NCI-H128 (cell line): ENCODE results near the gene CPA3.

Experiments
- DNase-seq: peaks from one replicate; lab custom pipeline; 2025; ENCODE audit not compliant: unreplicated experiment; lab: John Stamatoyannopoulos, UW

The CPA3 gene

GRCh38 chr3:148865049-148865448 lies at the start of gene CPA3:
TSS of gene CPA3 (plus strand) at chr3:148865296. CDS start at chr3:148865308, 12 bp downstream.
- no peak for DNase-seq

DNA sequence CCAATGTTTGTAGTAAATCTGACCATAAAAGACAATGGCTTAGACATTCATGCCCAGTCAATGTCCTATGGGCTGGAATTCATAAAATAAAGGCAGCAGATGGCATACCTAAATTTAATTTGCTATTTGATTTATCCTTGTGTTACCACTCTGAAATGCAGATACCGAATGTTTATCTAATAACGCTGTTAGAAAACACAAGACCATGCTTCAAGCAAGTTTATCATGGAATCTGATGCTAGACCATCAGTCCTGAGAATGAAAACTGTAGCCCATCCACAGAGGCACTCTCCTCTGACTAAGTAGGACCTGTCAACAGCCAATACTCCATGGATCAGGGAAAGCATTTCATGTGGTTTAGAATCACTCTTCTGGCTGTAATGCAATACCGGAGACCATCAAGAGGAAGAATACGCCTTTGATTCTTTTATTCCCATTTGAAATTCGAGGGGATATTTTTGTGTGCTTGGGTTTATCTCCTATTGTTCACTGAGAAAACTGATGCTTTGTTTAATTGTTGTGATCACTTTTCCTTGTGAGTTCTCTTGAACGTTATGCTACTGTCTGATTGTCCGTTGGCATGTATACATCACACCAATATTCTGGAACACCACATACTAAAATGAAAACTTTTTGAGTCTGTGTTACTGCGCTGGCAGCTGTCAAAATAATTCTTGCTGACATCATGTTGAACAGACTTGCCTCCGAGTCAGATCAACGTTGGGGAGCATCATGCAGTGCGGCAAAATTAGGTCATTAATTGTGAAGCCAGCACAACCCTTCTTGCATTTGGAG lies 49.6 kb upstream of the CPA3 start:
- DNase-seq = no peak

DNA sequence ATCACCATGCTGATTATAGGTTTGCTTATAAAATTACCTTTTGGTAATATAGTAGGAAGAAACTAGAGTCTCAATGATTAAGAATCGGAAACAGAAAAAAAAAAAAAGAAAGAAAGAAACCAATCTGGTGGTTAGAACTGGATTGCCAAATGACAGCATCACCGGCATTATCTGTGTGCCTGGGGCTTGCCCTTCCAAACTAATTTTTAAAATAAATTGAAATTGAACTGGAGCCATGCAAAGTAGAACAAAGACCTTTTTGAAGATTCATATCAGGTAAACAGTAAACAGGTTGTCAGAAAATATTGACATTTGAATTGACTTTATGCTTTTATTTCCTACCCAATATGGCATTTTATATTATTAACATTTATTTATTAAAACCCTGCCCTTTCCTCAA lies 48.7 kb upstream of the CPA3 start:
- no peak for DNase-seq

GRCh38 chr3:148816981-148817525 lies 48.0 kb upstream of the CPA3 start:
- DNase-seq = no peak

- DNase-seq = no peak
Measured at GRCh38 chr3:148820361-148821245, 44.5 kb upstream of the CPA3 start.

- no peak for DNase-seq
Measured at GRCh38 chr3:148823026-148823425, 42.1 kb upstream of the CPA3 start.

- no peak for DNase-seq
Measured at GRCh38 chr3:148825476-148825875, 39.6 kb upstream of the CPA3 start.

GRCh38 chr3:148827585-148827984 lies 37.5 kb upstream of the CPA3 start, which contains the start of gene CPB1:
TSS of gene CPB1 (plus strand) at chr3:148827811. CDS start at chr3:148827824, 13 bp downstream.
- DNase-seq = no peak

DNA sequence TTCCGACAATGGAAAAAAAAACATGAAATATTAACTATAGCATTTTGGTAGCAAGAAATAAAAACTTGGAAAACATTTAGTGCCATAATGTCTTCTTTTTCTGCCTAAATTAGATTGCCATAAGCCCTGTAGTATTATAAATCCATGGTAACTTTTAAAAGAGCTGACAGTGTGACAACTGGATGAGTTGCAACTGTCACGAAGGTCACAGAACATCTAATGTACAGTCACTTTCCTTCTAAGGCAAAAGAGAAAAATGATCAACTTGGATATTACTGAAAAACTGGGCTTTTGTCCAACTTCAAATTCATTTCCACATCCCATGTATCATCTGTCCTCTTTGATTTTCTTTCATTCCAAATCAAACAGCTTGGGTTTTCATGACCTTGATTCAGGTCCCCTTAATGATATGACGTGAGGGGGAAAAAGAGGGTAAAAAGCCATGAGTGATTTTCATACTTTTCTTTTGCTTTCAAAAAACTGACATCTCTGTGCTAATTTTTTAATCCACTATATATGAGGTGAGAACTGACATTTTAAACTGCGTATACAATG lies 36.9 kb upstream of the CPA3 start:
- no peak for DNase-seq

DNA sequence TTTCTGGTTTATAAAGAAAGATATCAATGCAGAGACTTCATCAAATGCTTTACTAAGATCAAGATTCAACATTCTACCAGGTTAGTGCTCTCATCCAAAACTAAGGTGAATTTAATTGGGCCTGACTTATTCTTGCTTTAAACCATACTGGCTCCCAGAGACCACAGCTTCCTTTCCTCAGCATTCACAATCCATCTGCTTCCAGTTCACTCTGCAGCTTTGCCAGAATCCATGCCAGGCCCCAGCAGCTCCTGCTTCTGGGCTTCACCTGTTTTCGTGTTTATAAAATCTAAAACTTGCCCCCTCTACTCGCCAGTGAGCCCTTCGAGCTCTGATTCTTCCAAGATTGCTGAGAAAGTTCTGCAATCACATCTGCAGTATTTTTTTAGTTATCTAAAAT lies 35.2 kb upstream of the CPA3 start:
- DNase-seq = no peak

GRCh38 chr3:148833223-148833622 lies 31.9 kb upstream of the CPA3 start:
- no peak for DNase-seq

DNA sequence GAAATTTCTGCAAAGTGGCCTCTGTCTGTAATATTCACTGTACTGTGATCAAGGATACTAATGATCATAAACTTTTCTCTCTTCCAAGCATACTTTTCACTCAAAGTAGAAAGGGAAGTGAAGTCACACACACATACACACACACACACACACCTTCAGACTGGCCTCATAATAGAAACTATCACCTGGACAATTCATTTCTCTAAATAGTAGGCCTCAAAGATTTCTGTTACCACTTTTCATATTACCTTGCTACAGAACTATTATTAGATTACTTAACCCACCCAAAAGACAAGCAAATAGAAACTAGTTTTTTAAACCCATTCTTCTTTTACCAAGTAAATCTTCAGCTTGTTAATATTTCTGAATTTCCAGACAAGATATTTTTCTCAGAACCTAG lies 25.3 kb upstream of the CPA3 start:
- no peak for DNase-seq

- DNase-seq = no peak
Measured at GRCh38 chr3:148840451-148840850, 24.6 kb upstream of the CPA3 start.

- no peak for DNase-seq
Measured at GRCh38 chr3:148845756-148846395, 19.2 kb upstream of the CPA3 start.

DNA sequence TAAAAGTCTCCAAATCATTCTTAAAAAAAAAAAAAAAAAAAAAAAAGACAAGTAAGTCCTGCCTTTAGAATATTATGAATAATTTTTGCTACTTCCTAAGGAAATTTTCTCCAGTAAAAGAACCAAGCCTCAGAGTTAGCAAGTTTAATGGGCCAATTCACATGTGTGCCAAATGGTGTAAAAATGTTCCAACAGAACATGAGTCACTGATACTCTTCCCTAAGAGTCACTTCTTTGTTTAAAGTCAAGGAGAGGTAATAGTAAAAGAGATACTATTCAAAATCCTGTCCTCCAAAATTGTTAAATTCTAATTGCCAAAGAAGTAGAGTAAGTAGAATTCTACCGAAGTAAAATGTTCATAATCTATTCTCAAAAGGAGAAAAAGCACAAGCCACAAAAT lies 17.7 kb upstream of the CPA3 start:
- DNase-seq = no peak

DNA sequence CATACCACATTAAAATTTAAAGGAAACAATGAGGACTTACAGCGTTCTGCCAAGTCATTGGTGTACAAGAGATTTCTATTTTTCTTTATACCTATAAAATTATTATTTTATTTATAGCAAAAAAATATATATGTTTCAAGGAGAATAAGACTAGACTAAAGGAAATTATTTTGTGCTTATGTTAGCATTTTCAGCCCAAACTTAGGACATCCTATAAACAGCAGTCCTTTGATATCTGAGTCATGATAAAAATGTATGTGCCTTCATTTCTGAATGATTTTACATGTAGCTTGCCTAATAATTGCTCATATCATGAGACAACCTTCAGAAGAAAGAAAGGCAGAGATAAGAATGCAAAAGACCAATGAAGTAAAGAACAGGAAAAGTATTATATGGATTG lies 16.7 kb upstream of the CPA3 start:
- DNase-seq = no peak

DNA sequence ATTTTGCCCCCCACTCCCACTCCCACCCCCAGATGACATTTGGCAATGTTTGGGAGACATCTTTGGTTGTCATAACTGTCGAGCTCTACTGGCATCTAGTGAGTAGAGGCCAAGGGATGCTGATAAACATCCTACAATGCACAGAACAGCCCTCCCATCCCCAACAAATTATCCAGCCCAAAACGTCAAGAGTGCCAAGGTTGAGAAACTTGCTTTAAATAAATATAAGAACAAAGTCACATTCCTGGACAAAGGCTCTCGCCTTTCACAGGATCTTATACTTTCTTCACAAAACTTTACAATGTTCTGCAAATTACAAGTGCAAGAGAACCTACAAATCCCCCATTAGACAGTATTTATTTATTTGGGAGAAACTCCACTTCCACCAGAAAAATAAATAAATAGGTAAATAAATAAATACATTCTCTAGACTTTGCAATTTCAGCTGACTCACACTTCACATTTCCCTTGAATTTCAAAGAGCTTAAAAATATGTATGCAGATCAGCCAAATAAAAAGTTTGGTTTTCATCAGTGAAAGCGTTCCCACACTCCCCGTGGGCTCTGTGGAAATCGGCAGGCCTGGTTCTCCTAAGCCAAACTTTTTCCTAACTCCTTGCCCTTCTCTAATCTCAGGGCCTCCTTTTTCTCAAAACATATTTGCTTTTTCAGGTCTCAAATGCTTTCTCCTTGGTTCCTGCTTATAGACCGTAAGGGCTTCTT lies 12.7 kb upstream of the CPA3 start:
- no peak for DNase-seq

GRCh38 chr3:148853076-148853475 lies 12.0 kb upstream of the CPA3 start:
- DNase-seq = no peak

- no peak for DNase-seq
Measured at GRCh38 chr3:148854061-148854460, 11.0 kb upstream of the CPA3 start.

DNA sequence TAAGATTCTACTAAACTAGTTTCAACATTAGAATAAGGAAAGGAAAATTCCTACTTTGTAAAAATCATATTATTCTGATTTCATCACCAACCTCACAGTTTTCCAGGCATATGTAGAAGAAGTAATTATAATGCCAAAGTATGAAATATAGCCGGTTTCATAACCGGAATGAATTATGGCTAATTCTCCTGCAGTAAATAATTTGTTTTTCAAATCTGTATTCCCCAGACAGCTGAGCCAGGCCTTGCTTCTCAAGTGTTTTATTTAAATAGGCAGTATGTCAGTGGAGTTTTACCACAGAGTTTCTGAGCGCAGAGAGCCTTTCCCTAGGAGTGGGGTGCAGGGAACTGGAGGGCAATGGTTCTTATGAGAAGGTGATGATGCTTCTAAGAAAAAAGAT lies 8.7 kb upstream of the CPA3 start:
- DNase-seq = no peak
